ENCODE results near the gene MTAP.

DNA sequence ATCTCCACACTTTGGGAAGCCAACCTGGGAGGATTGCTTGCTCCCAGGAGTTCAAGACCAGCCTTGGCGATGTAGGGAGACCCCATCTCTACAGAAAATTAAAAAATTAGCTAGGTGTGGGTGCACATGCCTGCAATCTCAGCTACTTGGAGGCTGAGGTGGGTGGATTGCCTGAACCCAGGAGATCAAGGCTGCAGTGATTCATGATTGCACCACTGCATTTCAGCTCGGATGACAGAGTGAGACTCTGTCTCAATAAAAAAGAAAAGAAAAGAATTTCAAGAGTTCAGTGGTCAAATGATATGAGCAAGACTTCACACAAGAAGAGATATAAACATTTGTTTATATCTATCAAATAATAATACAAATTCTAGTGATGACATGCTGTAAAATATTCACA lies 23.0 kb upstream of the MTAP start:
- no peak for TF ChIP-seq EZH2phosphoT487 (conservative IDR thresholded peaks at IDR 0.05; ENCODE audit: low read length)
- no peak for TF ChIP-seq CTCF (IDR thresholded peaks at IDR 0.05; ENCODE audit: insufficient read depth, low read length, poor library complexity, severe bottlenecking)

Data from SU-DHL-6 (cell line).